ENCODE results near the gene RBP7. TPM values are rescaled to one million over a fixed set of nuclear protein-coding genes. Genes with fewer than 3 reads are reported as not detected.

RBP7 gene
- total and polyA plus RNA-seq, 2 of the 4 experiments (the other 2 are of a cell fraction): 0.17 TPM; not detected in 1

- no peak for TF ChIP-seq USF2 (IDR thresholded peaks at IDR 0.05; ENCODE audit: low read depth, low read length)
- no peak for TF ChIP-seq MXI1 (IDR thresholded peaks at IDR 0.05; ENCODE audit: borderline replicate concordance, low read depth, low read length)
These were observed at the start of gene RBP7 (continued) for GRCh38 chr1:9996624-9997582.

DNA sequence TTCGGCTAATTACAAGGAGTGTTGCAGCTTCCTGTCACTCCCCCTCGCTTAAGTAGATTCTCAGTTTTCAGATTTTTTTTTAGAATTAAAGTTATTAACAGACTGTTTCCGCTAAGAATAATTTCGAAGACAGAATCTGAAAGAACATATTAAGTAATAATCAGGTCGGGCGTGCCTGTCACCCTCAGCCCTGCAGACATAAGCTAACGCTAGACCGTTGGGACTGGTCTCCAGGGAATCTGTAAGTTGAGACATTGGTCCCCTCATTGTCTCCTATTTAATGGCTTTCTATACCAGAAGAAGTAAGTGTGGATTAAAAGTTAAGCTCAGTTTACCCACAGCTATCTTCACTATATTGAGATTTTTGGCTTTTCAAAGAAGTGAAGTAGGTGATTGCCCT lies 39.3 kb upstream of the RBP7 start:
- Histone ChIP-seq H2AK9ac (replicated peaks; ENCODE audit: low read depth, low read length, poor library complexity) (no peak overlapping the region), H3K4ac (ENCODE audit: low read depth, low read length) (no peak overlapping the region), H4K91ac (ENCODE audit: insufficient read depth, low read depth, low read length) (no peak overlapping the region), H3K14ac (replicated peaks; ENCODE audit: low read depth, low read length) (no peak overlapping the region), H2AK5ac (ENCODE audit: low read depth, low read length) (no peak overlapping the region), H2BK20ac (ENCODE audit: low read depth, low read length) (no peak overlapping the region), H2BK15ac (ENCODE audit: low read depth, low read length) (no peak overlapping the region), H3K23ac (ENCODE audit: low read depth, low read length) (no peak overlapping the region), H3K79me1 (ENCODE audit: low read depth in 1 of 2, low read length in 2 of 2) (peaks cover 0 to 7% of the 10 kb centered on the region in 2 experiments; a peak in 2 of 4 replicates), H4K20me1 (ENCODE audit: insufficient read depth, low read length) (no peaks in the 10 kb centered on the region), H3K4me1 (ENCODE audit: control insufficient read depth, insufficient read depth, low read length) (peaks cover 2% of the 10 kb centered on the region; the same call in 1 of the 2 replicates), H2AFZ (replicated peaks; ENCODE audit: low read length, poor library complexity) (no peak overlapping the region), H4K8ac (ENCODE audit: low read depth in 2 of 2, low read length in 2 of 2) (no peak overlapping the region), H2BK120ac (ENCODE audit: low read depth, low read length) (no peak overlapping the region), H3K27me3 (ENCODE audit: control insufficient read depth, insufficient read depth, low read length) (no peaks in the 10 kb centered on the region), H3K27ac (ENCODE audit: insufficient read depth, low read length) (no peak overlapping the region), H3K4me3 (ENCODE audit: insufficient read depth, low read depth, low read length) (no peak overlapping the region), H3K9ac (ENCODE audit: low read depth, low read length) (no peak overlapping the region), H3K9me1 (ENCODE audit: insufficient read depth, low read length) (no peaks in the 10 kb centered on the region), H3K56ac (ENCODE audit: extremely low read depth, insufficient read depth, low read length) (no peak overlapping the region), H3K9me3 (ENCODE audit: control insufficient read depth, insufficient read depth, low read length) (no peaks in the 10 kb centered on the region), H3K36me3 (ENCODE audit: control insufficient read depth, insufficient read depth, low read length) (no peaks in the 10 kb centered on the region; the same call in 1 of the 2 replicates), H3K4me2 (ENCODE audit: low read depth, low read length) (no peak overlapping the region), H3K18ac (ENCODE audit: low read depth, low read length) (no peak overlapping the region), H2BK5ac (ENCODE audit: low read depth, low read length, poor library complexity, severe bottlenecking) (no peak overlapping the region), H4K5ac (ENCODE audit: low read depth, low read length) (no peak overlapping the region)
- ATAC-seq (ENCODE audit: low read depth): no peak
- intact Hi-C loops (cut with micrococcal nuclease): loop anchor here (10.0 kb wide), 1 partner anchor 377 kb away; no protein-coding TSS in a partner anchor
- WGBS, 2 experiments (ENCODE audit: extremely low coverage in 2 of 2, insufficient read length in 1 of 2): 80% methylated on average over 1 of the region's 8 CpGs; no CpG with 5 or more reads in 1 of the 2 experiments
- dilution Hi-C loops (cut with HindIII; ENCODE audit: low sequenced_read_pairs, unreplicated experiment): no loop called here
- BruUV-seq (replicated peaks): no TSS peak
- no peak for DNase-seq
- in situ Hi-C loops (cut with MboI; ENCODE audit: low sequenced_read_pairs): loop anchor here (25.0 kb wide), 1 partner anchor 180 kb away; no protein-coding TSS in a partner anchor
- ChIA-PET POLR2A (ENCODE audit: unreplicated experiment) (no interaction called here), CTCF (no interaction called here)
- TF ChIP-seq NFE2L2 (IDR thresholded peaks at IDR 0.05; ENCODE audit: low read depth, low read length) (no peak), BHLHE40 (IDR thresholded peaks at IDR 0.05; ENCODE audit: low read depth, low read length) (no peak), CHD1 (IDR thresholded peaks at IDR 0.05; ENCODE audit: low read depth, low read length) (no peak), POLR2A (IDR thresholded peaks at IDR 0.05; ENCODE audit: low read depth, low read length) (no peak), USF2 (IDR thresholded peaks at IDR 0.05; ENCODE audit: low read depth, low read length) (no peak), MAZ (IDR thresholded peaks at IDR 0.05; ENCODE audit: borderline replicate concordance, low read depth, low read length) (no peak), RCOR1 (IDR thresholded peaks at IDR 0.05; ENCODE audit: insufficient replicate concordance, low read length) (no peak), MAFK (IDR thresholded peaks at IDR 0.05; ENCODE audit: low read depth, low read length) (no peak), FOS (IDR thresholded peaks at IDR 0.05; ENCODE audit: low read depth, low read length) (no peak), MXI1 (IDR thresholded peaks at IDR 0.05; ENCODE audit: borderline replicate concordance, low read depth, low read length) (no peak), RAD21 (IDR thresholded peaks at IDR 0.05; ENCODE audit: low read length) (no peak)
- TF ChIP-seq, protein P1, sequence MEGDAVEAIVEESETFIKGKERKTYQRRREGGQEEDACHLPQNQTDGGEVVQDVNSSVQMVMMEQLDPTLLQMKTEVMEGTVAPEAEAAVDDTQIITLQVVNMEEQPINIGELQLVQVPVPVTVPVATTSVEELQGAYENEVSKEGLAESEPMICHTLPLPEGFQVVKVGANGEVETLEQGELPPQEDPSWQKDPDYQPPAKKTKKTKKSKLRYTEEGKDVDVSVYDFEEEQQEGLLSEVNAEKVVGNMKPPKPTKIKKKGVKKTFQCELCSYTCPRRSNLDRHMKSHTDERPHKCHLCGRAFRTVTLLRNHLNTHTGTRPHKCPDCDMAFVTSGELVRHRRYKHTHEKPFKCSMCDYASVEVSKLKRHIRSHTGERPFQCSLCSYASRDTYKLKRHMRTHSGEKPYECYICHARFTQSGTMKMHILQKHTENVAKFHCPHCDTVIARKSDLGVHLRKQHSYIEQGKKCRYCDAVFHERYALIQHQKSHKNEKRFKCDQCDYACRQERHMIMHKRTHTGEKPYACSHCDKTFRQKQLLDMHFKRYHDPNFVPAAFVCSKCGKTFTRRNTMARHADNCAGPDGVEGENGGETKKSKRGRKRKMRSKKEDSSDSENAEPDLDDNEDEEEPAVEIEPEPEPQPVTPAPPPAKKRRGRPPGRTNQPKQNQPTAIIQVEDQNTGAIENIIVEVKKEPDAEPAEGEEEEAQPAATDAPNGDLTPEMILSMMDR (conservative IDR thresholded peaks at IDR 0.05; ENCODE audit: low read depth, low read length): no peak
